Bronchial epithelial cell (primary cell): ENCODE measurements around the gene PCBP4. TPM values are rescaled to one million over a fixed set of nuclear protein-coding genes. Genes with fewer than 3 reads are reported as not detected.

ENCODE experiments used
- DNase-seq: peaks from one replicate; pipeline ENCODE4 v3.0.0-alpha.2; 2010; ENCODE audit warnings: low read depth
- FAIRE-seq: peaks from 2 replicates; lab custom pipeline; 2011; peaks lifted over from hg19 to GRCh38; lab: Jason Lieb, UNC
- H3K27me3 ChIP-seq: 2 replicates; pipeline ENCODE4 v1.5.1; 2011; ENCODE audit warnings: low read length; ENCODE audit not compliant: control insufficient read depth, insufficient read depth
- H3K36me3 ChIP-seq: 2 replicates; pipeline ENCODE4 v1.5.1; 2011; ENCODE audit warnings: low read length; ENCODE audit not compliant: control insufficient read depth, insufficient read depth
- H3K4me3 ChIP-seq: 2 replicates; pipeline ENCODE4 v1.5.1; 2011; ENCODE audit warnings: mild to moderate bottlenecking, low read depth, low read length, control low read depth
- total RNA-seq: library from RNA; depleted of rRNA; stranded (reverse); fragments of >200 nt; gene quantifications from 2 replicates; pipeline ENCODE4 v1.2.1, GENCODE V29; 2014
- TF ChIP-seq, protein P1 (sequence below): IDR thresholded peaks from 2 replicates; pipeline ENCODE4 v1.5.1; 2011; ENCODE audit warnings: mild to moderate bottlenecking, moderate library complexity, low read length, control low read depth, inconsistent platforms; ENCODE audit not compliant: insufficient read depth, severe bottlenecking

PCBP4 gene
- total RNA-seq, 1 donor from 2014 or later: 15.3 TPM

DNA sequence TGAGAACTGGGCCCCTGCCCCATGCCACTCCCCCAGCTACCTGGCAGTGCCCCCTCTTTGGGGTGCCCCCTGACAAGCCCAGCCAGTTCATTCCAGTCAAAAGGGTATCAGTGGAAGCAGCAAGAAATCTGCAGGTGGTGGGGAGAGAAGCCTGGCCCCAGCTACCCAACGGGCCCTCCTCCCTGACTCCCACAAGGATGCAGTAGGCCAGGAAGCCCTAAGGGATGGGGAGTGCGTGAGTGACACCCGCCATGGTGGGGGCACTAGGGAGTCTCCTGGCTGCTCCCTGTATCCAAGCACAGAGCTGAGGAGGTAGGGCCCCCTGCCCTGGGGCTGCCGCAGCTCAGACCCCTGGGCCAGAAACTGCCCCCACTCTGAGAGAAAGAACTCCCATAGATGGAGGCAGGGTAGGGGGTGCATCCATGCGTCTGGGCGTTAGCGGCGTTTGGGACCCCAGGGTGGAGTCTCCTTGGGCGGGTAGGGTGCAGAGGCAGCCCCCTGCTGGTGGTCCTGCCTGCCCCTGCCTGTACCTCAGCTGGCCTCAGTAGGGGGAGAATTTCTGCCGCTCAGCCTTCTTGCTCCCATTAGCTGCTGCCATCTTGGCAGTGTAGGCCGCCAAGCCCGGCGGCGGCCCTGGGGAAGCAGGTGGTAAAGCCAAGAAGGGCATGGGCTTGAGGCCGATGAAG is 9.6 kb downstream of the PCBP4 start:
- no peak for FAIRE-seq
- no peak for DNase-seq
- H3K27me3 ChIP-seq: peaks cover 7% of the 10 kb centered on the region
- TF ChIP-seq, protein P1, sequence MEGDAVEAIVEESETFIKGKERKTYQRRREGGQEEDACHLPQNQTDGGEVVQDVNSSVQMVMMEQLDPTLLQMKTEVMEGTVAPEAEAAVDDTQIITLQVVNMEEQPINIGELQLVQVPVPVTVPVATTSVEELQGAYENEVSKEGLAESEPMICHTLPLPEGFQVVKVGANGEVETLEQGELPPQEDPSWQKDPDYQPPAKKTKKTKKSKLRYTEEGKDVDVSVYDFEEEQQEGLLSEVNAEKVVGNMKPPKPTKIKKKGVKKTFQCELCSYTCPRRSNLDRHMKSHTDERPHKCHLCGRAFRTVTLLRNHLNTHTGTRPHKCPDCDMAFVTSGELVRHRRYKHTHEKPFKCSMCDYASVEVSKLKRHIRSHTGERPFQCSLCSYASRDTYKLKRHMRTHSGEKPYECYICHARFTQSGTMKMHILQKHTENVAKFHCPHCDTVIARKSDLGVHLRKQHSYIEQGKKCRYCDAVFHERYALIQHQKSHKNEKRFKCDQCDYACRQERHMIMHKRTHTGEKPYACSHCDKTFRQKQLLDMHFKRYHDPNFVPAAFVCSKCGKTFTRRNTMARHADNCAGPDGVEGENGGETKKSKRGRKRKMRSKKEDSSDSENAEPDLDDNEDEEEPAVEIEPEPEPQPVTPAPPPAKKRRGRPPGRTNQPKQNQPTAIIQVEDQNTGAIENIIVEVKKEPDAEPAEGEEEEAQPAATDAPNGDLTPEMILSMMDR: no peak
- H3K4me3 ChIP-seq: no peak overlapping the region
- peaks cover 1% of the 10 kb centered on the region for H3K36me3 ChIP-seq

DNA sequence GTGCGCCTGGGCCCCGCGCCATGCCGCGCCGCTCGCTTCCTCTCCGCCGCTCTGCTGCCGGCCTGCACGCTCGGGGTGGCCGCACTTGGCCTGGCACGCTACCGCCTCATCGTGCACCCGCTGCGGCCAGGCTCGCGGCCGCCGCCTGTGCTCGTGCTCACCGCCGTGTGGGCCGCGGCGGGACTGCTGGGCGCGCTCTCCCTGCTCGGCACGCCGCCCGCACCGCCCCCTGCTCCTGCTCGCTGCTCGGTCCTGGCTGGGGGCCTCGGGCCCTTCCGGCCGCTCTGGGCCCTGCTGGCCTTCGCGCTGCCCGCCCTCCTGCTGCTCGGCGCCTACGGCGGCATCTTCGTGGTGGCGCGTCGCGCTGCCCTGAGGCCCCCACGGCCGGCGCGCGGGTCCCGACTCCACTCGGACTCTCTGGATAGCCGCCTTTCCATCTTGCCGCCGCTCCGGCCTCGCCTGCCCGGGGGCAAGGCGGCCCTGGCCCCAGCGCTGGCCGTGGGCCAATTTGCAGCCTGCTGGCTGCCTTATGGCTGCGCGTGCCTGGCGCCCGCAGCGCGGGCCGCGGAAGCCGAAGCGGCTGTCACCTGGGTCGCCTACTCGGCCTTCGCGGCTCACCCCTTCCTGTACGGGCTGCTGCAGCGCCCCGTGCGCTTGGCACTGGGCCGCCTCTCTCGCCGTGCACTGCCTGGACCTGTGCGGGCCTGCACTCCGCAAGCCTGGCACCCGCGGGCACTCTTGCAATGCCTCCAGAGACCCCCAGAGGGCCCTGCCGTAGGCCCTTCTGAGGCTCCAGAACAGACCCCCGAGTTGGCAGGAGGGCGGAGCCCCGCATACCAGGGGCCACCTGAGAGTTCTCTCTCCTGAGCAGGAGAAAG is 11.1 kb downstream of the PCBP4 start:
- DNase-seq (peak; percentile 74), FAIRE-seq (no peak)
- Histone ChIP-seq H3K36me3 (peaks cover 1% of the 10 kb centered on the region), H3K27me3 (peaks cover 7% of the 10 kb centered on the region), H3K4me3 (peak overlapping the region; percentile 23)
- TF ChIP-seq, protein P1: peak; percentile 67

DNA sequence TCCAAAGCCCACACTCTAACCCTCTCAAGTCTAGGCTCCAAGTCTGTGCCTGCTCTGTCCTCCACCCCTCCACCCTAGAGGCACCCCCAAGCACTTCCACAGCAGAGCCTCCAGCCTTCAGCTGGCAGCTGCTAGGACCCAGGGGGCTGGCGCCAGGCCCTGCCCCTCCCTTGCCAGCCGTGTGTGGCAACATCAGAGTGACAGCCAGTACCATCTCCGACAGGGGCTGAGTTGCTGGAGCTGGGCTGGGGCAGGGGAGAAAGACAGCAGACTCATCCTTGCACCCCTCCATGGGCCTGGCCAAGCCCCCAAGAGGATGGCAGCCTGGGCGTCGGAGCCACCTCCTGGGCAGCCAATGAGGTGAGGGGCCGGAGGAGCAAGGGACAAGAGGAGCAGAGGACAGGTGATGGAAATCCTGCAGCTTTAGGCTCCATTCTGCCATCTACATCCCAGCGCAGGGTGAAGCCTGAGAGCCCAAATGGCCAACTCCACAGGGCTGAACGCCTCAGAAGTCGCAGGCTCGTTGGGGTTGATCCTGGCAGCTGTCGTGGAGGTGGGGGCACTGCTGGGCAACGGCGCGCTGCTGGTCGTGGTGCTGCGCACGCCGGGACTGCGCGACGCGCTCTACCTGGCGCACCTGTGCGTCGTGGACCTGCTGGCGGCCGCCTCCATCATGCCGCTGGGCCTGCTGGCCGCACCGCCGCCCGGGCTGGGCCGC is 11.9 kb downstream of the PCBP4 start, which contains the start of gene GPR62:
Gene GPR62 (plus strand): TSS at position 207 of the 718 bp plus-strand sequence. CDS start 272 bp downstream, at position 479.
- peaks cover 7% of the 10 kb centered on the region for H3K27me3 ChIP-seq
- TF ChIP-seq, protein P1: no peak
- no peak for FAIRE-seq
- peaks cover 1% of the 10 kb centered on the region for H3K36me3 ChIP-seq
- DNase-seq: no peak
- peak within 1 kb of the TSS; percentile 23 for H3K4me3 ChIP-seq

DNA sequence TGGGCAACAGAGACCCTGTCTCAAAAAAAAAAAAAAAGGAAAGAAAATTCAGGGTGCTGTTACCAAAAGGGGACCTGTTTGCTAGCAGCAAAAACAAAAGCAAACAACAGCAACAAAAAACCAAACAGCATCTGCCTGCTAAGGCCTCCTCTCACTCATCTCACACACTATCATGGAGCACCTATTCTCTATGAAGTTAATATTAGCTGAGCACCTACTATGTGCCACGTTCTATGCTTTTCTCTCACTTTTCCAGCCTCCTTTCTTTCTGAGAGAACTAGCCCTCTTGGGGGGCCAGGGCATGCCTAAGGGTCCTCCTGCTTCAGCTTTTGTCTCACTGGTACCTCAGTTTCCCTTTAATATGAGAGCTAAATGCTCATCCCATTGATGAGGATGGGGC is 12.5 kb downstream of the PCBP4 start:
- Histone ChIP-seq H3K27me3 (peaks cover 7% of the 10 kb centered on the region), H3K36me3 (peaks cover 1% of the 10 kb centered on the region), H3K4me3 (no peak overlapping the region)
- FAIRE-seq (no peak), DNase-seq (no peak)
- TF ChIP-seq, protein P1: no peak

DNA sequence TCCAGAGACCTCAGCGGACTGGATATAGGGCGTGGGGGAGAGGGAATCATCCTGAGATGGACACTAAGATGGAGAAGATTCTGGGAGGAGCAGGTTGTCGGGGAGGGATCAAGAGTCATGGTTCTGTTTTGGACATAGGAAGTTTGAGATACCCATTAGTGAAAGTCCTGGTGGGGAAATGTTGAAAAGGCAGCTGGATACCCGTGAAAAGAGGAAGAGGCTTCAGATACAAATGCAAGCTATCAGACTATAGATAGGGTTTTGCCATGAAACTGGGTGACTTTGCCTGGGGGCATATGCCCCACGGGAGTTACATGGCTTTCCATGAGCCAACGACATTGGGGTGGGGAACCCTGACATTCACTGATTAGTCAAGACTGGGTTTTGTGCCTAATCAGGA is 13.1 kb downstream of the PCBP4 start:
- FAIRE-seq: peak; percentile 36

More for the DNA sequence above, 13.1 kb downstream of the PCBP4 start:
- Histone ChIP-seq H3K27me3 (peaks cover 7% of the 10 kb centered on the region), H3K4me3 (no peak overlapping the region), H3K36me3 (no peaks in the 10 kb centered on the region)
- no peak for DNase-seq
- TF ChIP-seq, protein P1: no peak
